ENCODE data around the gene RMC1. TPM values are rescaled to one million over a fixed set of nuclear protein-coding genes. Genes with fewer than 3 reads are reported as not detected.
"Not testable (repeated sequence)": the region's sequence is repeated elsewhere in the genome, so short reads cannot be mapped to it uniquely, and the experiment has no call there.

RMC1 gene
- total RNA-seq, 6 donors from 2014 or later, result 23.3 to 45.1 (median 39.8) TPM

DNA sequence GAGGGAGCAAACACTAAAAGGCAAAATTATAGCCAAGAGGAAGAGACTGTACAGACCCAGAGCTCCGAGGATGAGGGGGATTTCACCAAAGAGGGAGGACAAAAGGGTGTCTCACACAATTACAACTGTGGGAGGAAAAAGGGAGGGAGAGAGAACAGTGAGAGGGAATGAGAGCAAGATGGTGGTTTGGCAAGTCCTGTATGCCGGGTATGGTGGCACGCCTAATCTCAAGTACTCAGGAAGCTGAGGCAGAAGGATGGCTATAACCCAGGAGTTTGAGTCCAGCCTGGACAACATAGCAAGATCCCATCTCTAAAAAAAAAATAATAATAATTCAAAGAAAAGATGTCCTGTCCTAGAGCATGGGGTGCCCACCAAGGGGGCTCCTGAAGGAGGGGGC is 48.7 kb downstream of the RMC1 start:
- Histone ChIP-seq H3K36me3 (peaks cover 15 to 100% (median 74%) of the 10 kb centered on the region in 4 donors), H3K27ac (peak overlapping the region; percentile 32 to 72 (median 50))

DNA sequence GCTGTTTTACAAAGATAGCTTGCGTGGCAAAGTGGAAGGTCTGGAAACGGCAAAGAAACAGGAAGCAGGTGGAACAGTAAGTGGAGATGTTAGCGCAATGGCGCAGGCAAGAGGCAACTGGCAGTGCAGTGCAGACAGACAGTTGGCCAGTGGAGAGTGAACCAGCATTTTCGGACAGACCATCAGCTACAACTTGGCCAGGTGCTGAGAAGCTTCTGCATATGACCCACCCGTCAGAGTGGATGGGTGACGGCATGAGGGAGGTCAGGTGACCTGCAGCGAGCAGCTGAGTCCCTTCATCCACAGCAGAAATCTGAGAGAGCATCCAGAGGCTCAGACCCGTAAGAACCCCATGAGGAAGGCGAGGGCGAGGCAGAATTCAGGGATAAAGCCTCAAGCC is 49.2 kb downstream of the RMC1 start:
- H3K27me3 ChIP-seq, result no peaks in the 10 kb centered on the region
- no peaks in the 10 kb centered on the region for H3K9me3 ChIP-seq
- peak overlapping the region in 2 of 4 donors; percentile 67 to 72 for H3K27ac ChIP-seq
- H3K4me1 ChIP-seq, result peaks cover 0 to 26% (median 7%) of the 10 kb centered on the region in 4 donors
- ATAC-seq (ENCODE audit: low FRiP score in 2 of 2) (no peak), DNase-seq (no peak)
- H3K36me3 ChIP-seq, result peaks cover 20 to 100% (median 71%) of the 10 kb centered on the region in 4 donors
- H3K4me3 ChIP-seq, result no peak overlapping the region
- no peak for TF ChIP-seq POLR2AphosphoS5 (IDR thresholded peaks at IDR 0.05)
- no peak for TF ChIP-seq EP300 (IDR thresholded peaks at IDR 0.05)
- TF ChIP-seq POLR2A (IDR thresholded peaks at IDR 0.05), result no peak
- no peak for TF ChIP-seq CTCF (IDR thresholded peaks at IDR 0.05)
- WGBS, 2 donors, result 82 to 84% methylated on average over 10 to 11 of the region's 11 CpGs

More for the DNA sequence above, 48.7 kb downstream of the RMC1 start:
- Histone ChIP-seq H3K27me3 (no peaks in the 10 kb centered on the region), H3K4me3 (no peak overlapping the region), H3K9me3 (no peaks in the 10 kb centered on the region), H3K4me1 (peaks cover 0 to 26% (median 7%) of the 10 kb centered on the region in 4 donors)
- 47 to 87% methylated on average over 3 of the region's 3 CpGs for WGBS, 2 donors
- DNase-seq, result no peak
- TF ChIP-seq EP300 (IDR thresholded peaks at IDR 0.05) (no peak), POLR2AphosphoS5 (IDR thresholded peaks at IDR 0.05) (no peak), POLR2A (IDR thresholded peaks at IDR 0.05) (no peak), CTCF (IDR thresholded peaks at IDR 0.05) (no peak)
- ATAC-seq (ENCODE audit: low FRiP score in 2 of 2), result no peak

GRCh38 chr18:23553887-23554286 is 50.6 kb downstream of the RMC1 start:
- Histone ChIP-seq H3K9me3 (no peaks in the 10 kb centered on the region), H3K27ac (peak overlapping the region in 2 of 4 donors; percentile 24 to 67), H3K36me3 (peaks cover 23 to 100% (median 68%) of the 10 kb centered on the region in 4 donors), H3K4me3 (no peak overlapping the region), H3K27me3 (no peaks in the 10 kb centered on the region), H3K4me1 (peaks cover 0 to 26% (median 5%) of the 10 kb centered on the region in 4 donors)
- ATAC-seq (ENCODE audit: low FRiP score in 2 of 2) (no peak), DNase-seq (no peak)
- 91% methylated on average over 6 of the region's 6 CpGs for WGBS, 2 donors
- TF ChIP-seq POLR2A (IDR thresholded peaks at IDR 0.05), result no peak
- TF ChIP-seq EP300 (IDR thresholded peaks at IDR 0.05), result no peak
- no peak for TF ChIP-seq CTCF (IDR thresholded peaks at IDR 0.05)

- peaks cover 41 to 100% (median 81%) of the 10 kb centered on the region in 4 donors for H3K36me3 ChIP-seq
- DNase-seq, result no peak
- H3K9me3 ChIP-seq, result no peaks in the 10 kb centered on the region
- ATAC-seq (ENCODE audit: low FRiP score in 2 of 2), result no peak
- no peaks in the 10 kb centered on the region for H3K27me3 ChIP-seq
- H3K4me3 ChIP-seq, result no peak overlapping the region
- TF ChIP-seq POLR2AphosphoS5 (IDR thresholded peaks at IDR 0.05) (no peak), POLR2A (IDR thresholded peaks at IDR 0.05) (no peak), CTCF (IDR thresholded peaks at IDR 0.05) (no peak), EP300 (IDR thresholded peaks at IDR 0.05) (no peak)
- peaks cover 0 to 17% (median 3%) of the 10 kb centered on the region in 4 donors for H3K4me1 ChIP-seq
- no peak overlapping the region for H3K27ac ChIP-seq
- 93% methylated on average over 19 of the region's 19 CpGs for WGBS, 2 donors
Observed at GRCh38 chr18:23556145-23556780, 53.0 kb downstream of the RMC1 start.

DNA sequence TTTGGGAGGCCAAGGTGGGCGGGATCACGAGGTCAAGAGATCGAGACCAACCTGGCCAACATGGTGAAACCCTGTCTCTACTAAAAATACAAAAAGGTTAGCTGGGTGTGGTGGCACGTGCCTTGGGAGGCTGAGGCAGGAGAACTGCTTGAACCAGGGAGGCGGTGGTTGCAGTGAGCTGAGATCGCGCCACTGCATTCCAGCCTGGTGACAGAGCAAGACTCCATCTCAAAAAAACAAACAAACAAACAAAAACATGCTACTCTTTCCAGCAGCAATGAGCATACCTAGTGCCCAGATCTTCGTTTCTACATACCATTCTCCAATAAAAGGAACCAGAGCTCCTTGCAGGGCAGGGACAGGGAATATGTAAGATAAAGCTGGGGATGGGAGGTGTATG is 54.2 kb downstream of the RMC1 start:
- H3K4me1 ChIP-seq; H3K27ac ChIP-seq; H3K9me3 ChIP-seq; H3K27me3 ChIP-seq; H3K4me3 ChIP-seq; DNase-seq; ATAC-seq (ENCODE audit: low FRiP score in 2 of 2): not testable (repeated sequence)
- WGBS, 2 donors, result 91 to 96% methylated on average over 8 of the region's 8 CpGs
- H3K36me3 ChIP-seq, result peaks cover 44 to 93% (median 80%) of the 10 kb centered on the region in 4 donors

All from upper lobe of left lung (tissue), 6 donors.